ES-I3 (cell line): ENCODE data around the gene C1QL1.

Experiments
- H3K36me3 ChIP-seq: 2 replicates; pipeline ENCODE4 v1.6.1; 2013; ENCODE audit warnings: mild to moderate bottlenecking, low read length, control low read depth, moderate library complexity; ENCODE audit not compliant: insufficient read depth
- H3K4me1 ChIP-seq: 2 replicates; pipeline ENCODE4 v1.6.1; 2013; ENCODE audit warnings: mild to moderate bottlenecking, control low read depth, low read length; ENCODE audit not compliant: insufficient read depth
- H3K9ac ChIP-seq: 2 replicates; pipeline ENCODE4 v1.6.1; 2013; ENCODE audit warnings: low read depth, mild to moderate bottlenecking, low read length, moderate library complexity
- H3K9me3 ChIP-seq: 2 replicates; pipeline ENCODE4 v1.6.1; 2013; ENCODE audit warnings: mild to moderate bottlenecking, low read length, moderate library complexity; ENCODE audit not compliant: control insufficient read depth, insufficient read depth

C1QL1 gene

GRCh38 chr17:44922746-44923470, 45.2 kb downstream of the C1QL1 start:
- H3K9ac ChIP-seq = no peak overlapping the region
- peaks cover 13% of the 10 kb centered on the region; the same call in 1 of the 2 replicates for H3K36me3 ChIP-seq
- no peaks in the 10 kb centered on the region for H3K9me3 ChIP-seq
- peaks cover 12% of the 10 kb centered on the region for H3K4me1 ChIP-seq

GRCh38 chr17:44922136-44922535, 46.0 kb downstream of the C1QL1 start:
- Histone ChIP-seq H3K36me3 (0 out of 2 replicates have a peak, but pooled peaks cover 6% of the 10 kb centered on the region), H3K9me3 (no peaks in the 10 kb centered on the region), H3K9ac (no peak overlapping the region), H3K4me1 (peaks cover 12% of the 10 kb centered on the region)

GRCh38 chr17:44921122-44921882, 46.8 kb downstream of the C1QL1 start:
- Histone ChIP-seq H3K4me1 (peaks cover 12% of the 10 kb centered on the region), H3K9ac (no peak overlapping the region), H3K36me3 (0 out of 2 replicates have a peak, but pooled peaks cover 5% of the 10 kb centered on the region), H3K9me3 (no peaks in the 10 kb centered on the region)

- no peaks in the 10 kb centered on the region for H3K9me3 ChIP-seq
These were observed 47.5 kb downstream of the C1QL1 start for GRCh38 chr17:44920565-44920940.

GRCh38 chr17:44919885-44920564, 48.1 kb downstream of the C1QL1 start:
- peaks cover 12% of the 10 kb centered on the region for H3K4me1 ChIP-seq

More at GRCh38 chr17:44920565-44920940, 47.5 kb downstream of the C1QL1 start:
- Histone ChIP-seq H3K9ac (no peak overlapping the region), H3K4me1 (peaks cover 12% of the 10 kb centered on the region), H3K36me3 (no peaks in the 10 kb centered on the region)

GRCh38 chr17:44919411-44919810, 48.7 kb downstream of the C1QL1 start:
- Histone ChIP-seq H3K4me1 (peaks cover 12% of the 10 kb centered on the region), H3K36me3 (no peaks in the 10 kb centered on the region), H3K9ac (no peak overlapping the region), H3K9me3 (no peaks in the 10 kb centered on the region)

More at GRCh38 chr17:44919885-44920564, 48.1 kb downstream of the C1QL1 start:
- Histone ChIP-seq H3K36me3 (no peaks in the 10 kb centered on the region), H3K9ac (no peak overlapping the region), H3K9me3 (no peaks in the 10 kb centered on the region)

- Histone ChIP-seq H3K9ac (no peak overlapping the region), H3K9me3 (no peaks in the 10 kb centered on the region), H3K4me1 (peaks cover 17% of the 10 kb centered on the region), H3K36me3 (no peaks in the 10 kb centered on the region)
These were observed 50.1 kb downstream of the C1QL1 start for GRCh38 chr17:44918006-44918405.

GRCh38 chr17:44917456-44917855, 50.6 kb downstream of the C1QL1 start:
- Histone ChIP-seq H3K9me3 (no peaks in the 10 kb centered on the region), H3K36me3 (no peaks in the 10 kb centered on the region), H3K9ac (no peak overlapping the region), H3K4me1 (peaks cover 17% of the 10 kb centered on the region)

- Histone ChIP-seq H3K4me1 (peaks cover 17% of the 10 kb centered on the region), H3K9ac (no peak overlapping the region), H3K9me3 (no peaks in the 10 kb centered on the region), H3K36me3 (no peaks in the 10 kb centered on the region)
These were observed 51.3 kb downstream of the C1QL1 start for GRCh38 chr17:44916781-44917241.

- no peaks in the 10 kb centered on the region for H3K36me3 ChIP-seq
- peaks cover 15% of the 10 kb centered on the region for H3K4me1 ChIP-seq
- no peak overlapping the region for H3K9ac ChIP-seq
- H3K9me3 ChIP-seq = no peaks in the 10 kb centered on the region
These were observed 52.0 kb downstream of the C1QL1 start for GRCh38 chr17:44915862-44916780.

GRCh38 chr17:44915321-44915726, 52.8 kb downstream of the C1QL1 start, which contains the start of gene GFAP:
TSS of gene GFAP (minus strand) at chr17:44915500. CDS start at chr17:44915486, 14 bp downstream.
- Histone ChIP-seq H3K9ac (no peak within 1 kb of the TSS), H3K4me1 (peaks cover 11% of the 10 kb centered on the region), H3K36me3 (no peaks in the 10 kb centered on the region), H3K9me3 (no peaks in the 10 kb centered on the region)

- Histone ChIP-seq H3K9me3 (no peaks in the 10 kb centered on the region), H3K36me3 (no peaks in the 10 kb centered on the region), H3K4me1 (peaks cover 14% of the 10 kb centered on the region), H3K9ac (no peak overlapping the region)
These were observed 53.3 kb downstream of the C1QL1 start for GRCh38 chr17:44914698-44915271.

- H3K36me3 ChIP-seq = no peaks in the 10 kb centered on the region
- H3K9ac ChIP-seq = no peak overlapping the region
- peaks cover 17% of the 10 kb centered on the region for H3K4me1 ChIP-seq
- no peaks in the 10 kb centered on the region for H3K9me3 ChIP-seq
These were observed 54.0 kb downstream of the C1QL1 start for GRCh38 chr17:44914148-44914547.
